Placental pericyte (primary cell): ENCODE measurements around the gene AXIN2. TPM values are rescaled to one million over a fixed set of nuclear protein-coding genes. Genes with fewer than 3 reads are reported as not detected.

Source experiments
- total RNA-seq: library from RNA; depleted of rRNA; stranded (reverse); fragments of >200 nt; gene quantifications from 2 replicates; pipeline ENCODE4 v1.2.3, GENCODE V29; 2012

AXIN2 gene, protein sequence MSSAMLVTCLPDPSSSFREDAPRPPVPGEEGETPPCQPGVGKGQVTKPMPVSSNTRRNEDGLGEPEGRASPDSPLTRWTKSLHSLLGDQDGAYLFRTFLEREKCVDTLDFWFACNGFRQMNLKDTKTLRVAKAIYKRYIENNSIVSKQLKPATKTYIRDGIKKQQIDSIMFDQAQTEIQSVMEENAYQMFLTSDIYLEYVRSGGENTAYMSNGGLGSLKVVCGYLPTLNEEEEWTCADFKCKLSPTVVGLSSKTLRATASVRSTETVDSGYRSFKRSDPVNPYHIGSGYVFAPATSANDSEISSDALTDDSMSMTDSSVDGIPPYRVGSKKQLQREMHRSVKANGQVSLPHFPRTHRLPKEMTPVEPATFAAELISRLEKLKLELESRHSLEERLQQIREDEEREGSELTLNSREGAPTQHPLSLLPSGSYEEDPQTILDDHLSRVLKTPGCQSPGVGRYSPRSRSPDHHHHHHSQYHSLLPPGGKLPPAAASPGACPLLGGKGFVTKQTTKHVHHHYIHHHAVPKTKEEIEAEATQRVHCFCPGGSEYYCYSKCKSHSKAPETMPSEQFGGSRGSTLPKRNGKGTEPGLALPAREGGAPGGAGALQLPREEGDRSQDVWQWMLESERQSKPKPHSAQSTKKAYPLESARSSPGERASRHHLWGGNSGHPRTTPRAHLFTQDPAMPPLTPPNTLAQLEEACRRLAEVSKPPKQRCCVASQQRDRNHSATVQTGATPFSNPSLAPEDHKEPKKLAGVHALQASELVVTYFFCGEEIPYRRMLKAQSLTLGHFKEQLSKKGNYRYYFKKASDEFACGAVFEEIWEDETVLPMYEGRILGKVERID
- total RNA-seq: 1.1 TPM in 2 replicates

DNA sequence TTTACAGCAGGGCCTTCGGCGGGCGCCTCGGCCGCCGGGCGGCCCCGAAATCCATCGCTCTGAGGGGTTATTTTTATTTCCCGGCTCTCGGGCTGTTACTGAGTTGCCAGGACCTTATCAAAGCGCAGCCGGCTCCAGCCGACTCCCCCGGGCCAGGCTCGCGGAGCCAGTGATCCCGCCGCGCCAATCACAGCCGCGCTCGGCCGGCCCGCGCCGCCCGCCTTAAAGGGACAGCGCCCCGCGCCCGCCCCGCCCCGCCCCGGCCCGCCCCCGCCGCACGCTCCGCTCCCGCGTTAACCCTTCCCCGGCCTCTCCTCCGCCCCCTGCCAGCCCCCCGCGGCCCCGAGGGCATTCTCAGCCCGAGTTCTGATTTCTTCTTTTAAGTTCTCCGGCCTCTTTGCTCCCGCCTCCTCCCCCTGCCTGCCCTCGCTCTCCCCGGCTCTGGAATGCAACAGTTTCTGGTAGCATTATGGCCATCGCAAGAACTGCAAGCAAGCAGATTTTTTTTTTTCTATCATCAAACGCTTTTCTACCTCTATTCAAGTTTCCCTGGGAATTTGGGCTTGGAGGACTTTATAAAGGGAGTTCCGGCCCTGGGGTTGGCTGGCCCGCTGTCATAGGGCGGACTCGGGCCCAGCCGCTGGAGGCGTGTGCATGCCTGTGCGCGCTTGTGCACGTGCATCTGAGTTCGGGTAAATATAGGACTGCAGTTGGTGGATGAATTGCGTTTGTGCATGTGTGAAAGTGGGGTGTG is at the start of gene AXIN2:
AXIN2 (minus strand) TSS at position 197 of the 754 bp plus-strand sequence. CDS start 3,028 bp downstream, outside the sequence.

